Parathyroid adenoma (tissue), 2 donors: ENCODE measurements around the gene MRPS23.

ENCODE experiments used
- H2AFZ ChIP-seq: fragments of 300-600 bp; sonication (generic); one replicate; pipeline ENCODE4 v1.7.0; 2017; ENCODE audit warnings: antibody characterized with exemption, mild to moderate bottlenecking
- H3K27ac ChIP-seq: fragments of 300-600 bp; sonication (generic); one replicate; pipeline ENCODE4 v1.7.0; 2017
- H3K27me3 ChIP-seq: fragments of 300-600 bp; sonication (generic); one replicate; pipeline ENCODE4 v1.7.0; 2017; ENCODE audit warnings: low read length; ENCODE audit not compliant: control insufficient read depth, insufficient read depth
- H3K36me3 ChIP-seq: fragments of 300-600 bp; sonication (generic); one replicate; pipeline ENCODE4 v1.7.0; 2017; ENCODE audit warnings: low read length; ENCODE audit not compliant: control insufficient read depth, insufficient read depth
- H3K4me1 ChIP-seq: fragments of 300-600 bp; sonication (generic); one replicate; pipeline ENCODE4 v1.7.0; 2017; ENCODE audit warnings: control low read depth
- H3K4me2 ChIP-seq: fragments of 300-600 bp; sonication (generic); one replicate; pipeline ENCODE4 v1.7.0; 2017; ENCODE audit warnings: low read length
- H3K4me3 ChIP-seq: fragments of 300-600 bp; sonication (generic); one replicate; pipeline ENCODE4 v1.7.0; 2017; ENCODE audit warnings: low read depth, low read length
- H3K79me2 ChIP-seq: fragments of 300-600 bp; sonication (generic); one replicate; pipeline ENCODE4 v1.7.0; 2017; ENCODE audit warnings: control low read depth
- H3K9ac ChIP-seq: fragments of 300-600 bp; sonication (generic); one replicate; pipeline ENCODE4 v1.7.0; 2017; ENCODE audit warnings: mild to moderate bottlenecking
- H3K9me3 ChIP-seq: fragments of 300-600 bp; sonication (generic); one replicate; pipeline ENCODE4 v1.7.0; 2017; ENCODE audit warnings: low read length; ENCODE audit not compliant: control insufficient read depth
- TF ChIP-seq, protein P1 (sequence below): fragments of 300-600 bp; sonication (generic); IDR thresholded peaks from one replicate; pipeline ENCODE4 v1.7.0; 2017; ENCODE audit warnings: antibody characterized with exemption, mild to moderate bottlenecking
- donor health status: primary hyperparathyroidism.

The MRPS23 gene

DNA sequence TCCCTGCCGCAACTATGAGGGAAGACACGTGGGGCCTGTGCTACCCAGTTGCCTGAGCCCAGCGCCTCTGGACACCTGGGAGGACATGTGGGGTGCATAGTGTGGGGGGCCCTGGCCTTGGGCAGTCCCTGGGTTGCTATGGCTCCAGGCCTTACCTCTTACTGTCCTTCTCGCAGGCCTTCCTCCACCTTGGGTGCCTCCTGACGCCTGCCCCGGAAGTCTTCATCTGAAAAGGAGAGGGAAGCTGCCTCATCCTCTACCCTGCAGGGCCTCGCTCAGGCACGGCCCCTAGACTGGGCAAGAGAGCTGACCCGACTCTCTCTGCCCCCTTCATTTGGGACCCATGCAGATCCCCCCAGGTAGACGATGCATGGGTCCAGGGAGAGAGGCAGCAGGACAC lies 16.5 kb upstream of the MRPS23 start:
- H3K27ac ChIP-seq = no peak overlapping the region
- no peaks in the 10 kb centered on the region for H3K79me2 ChIP-seq
- H3K4me3 ChIP-seq = no peak overlapping the region
- H3K9ac ChIP-seq = no peak overlapping the region
- TF ChIP-seq, protein P1, sequence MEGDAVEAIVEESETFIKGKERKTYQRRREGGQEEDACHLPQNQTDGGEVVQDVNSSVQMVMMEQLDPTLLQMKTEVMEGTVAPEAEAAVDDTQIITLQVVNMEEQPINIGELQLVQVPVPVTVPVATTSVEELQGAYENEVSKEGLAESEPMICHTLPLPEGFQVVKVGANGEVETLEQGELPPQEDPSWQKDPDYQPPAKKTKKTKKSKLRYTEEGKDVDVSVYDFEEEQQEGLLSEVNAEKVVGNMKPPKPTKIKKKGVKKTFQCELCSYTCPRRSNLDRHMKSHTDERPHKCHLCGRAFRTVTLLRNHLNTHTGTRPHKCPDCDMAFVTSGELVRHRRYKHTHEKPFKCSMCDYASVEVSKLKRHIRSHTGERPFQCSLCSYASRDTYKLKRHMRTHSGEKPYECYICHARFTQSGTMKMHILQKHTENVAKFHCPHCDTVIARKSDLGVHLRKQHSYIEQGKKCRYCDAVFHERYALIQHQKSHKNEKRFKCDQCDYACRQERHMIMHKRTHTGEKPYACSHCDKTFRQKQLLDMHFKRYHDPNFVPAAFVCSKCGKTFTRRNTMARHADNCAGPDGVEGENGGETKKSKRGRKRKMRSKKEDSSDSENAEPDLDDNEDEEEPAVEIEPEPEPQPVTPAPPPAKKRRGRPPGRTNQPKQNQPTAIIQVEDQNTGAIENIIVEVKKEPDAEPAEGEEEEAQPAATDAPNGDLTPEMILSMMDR = no peak
- H2AFZ ChIP-seq = no peak overlapping the region
- no peak overlapping the region for H3K4me2 ChIP-seq
- H3K27me3 ChIP-seq = no peaks in the 10 kb centered on the region
- H3K4me1 ChIP-seq = peaks cover 5% of the 10 kb centered on the region
- no peaks in the 10 kb centered on the region for H3K36me3 ChIP-seq
- no peaks in the 10 kb centered on the region for H3K9me3 ChIP-seq

DNA sequence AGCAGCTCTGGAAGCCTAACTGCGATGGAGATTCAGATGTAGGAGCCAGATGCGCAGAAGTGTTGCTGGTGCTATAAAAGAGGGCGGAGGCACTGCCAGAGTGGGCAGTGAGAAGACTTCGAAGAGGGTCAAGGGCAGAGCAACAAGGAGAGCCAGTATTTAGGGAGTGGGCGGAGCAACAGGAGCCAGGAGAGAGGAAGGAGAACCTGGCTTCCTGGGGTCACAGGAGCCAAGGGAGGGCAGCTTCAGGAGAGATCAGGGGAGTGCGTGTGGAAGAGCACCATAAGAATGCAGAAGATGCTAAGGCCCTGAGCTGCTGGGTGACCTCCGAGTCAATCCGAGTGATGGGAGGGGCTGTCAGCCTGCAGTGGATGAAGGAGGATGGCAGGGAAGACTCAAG lies 14.4 kb upstream of the MRPS23 start:
- TF ChIP-seq, protein P1 = no peak
- Histone ChIP-seq H3K27me3 (no peaks in the 10 kb centered on the region), H3K9me3 (no peaks in the 10 kb centered on the region), H2AFZ (no peak overlapping the region), H3K4me2 (no peak overlapping the region), H3K79me2 (no peaks in the 10 kb centered on the region), H3K27ac (no peak overlapping the region), H3K4me1 (peaks cover 9% of the 10 kb centered on the region), H3K9ac (no peak overlapping the region), H3K36me3 (no peaks in the 10 kb centered on the region), H3K4me3 (no peak overlapping the region)

DNA sequence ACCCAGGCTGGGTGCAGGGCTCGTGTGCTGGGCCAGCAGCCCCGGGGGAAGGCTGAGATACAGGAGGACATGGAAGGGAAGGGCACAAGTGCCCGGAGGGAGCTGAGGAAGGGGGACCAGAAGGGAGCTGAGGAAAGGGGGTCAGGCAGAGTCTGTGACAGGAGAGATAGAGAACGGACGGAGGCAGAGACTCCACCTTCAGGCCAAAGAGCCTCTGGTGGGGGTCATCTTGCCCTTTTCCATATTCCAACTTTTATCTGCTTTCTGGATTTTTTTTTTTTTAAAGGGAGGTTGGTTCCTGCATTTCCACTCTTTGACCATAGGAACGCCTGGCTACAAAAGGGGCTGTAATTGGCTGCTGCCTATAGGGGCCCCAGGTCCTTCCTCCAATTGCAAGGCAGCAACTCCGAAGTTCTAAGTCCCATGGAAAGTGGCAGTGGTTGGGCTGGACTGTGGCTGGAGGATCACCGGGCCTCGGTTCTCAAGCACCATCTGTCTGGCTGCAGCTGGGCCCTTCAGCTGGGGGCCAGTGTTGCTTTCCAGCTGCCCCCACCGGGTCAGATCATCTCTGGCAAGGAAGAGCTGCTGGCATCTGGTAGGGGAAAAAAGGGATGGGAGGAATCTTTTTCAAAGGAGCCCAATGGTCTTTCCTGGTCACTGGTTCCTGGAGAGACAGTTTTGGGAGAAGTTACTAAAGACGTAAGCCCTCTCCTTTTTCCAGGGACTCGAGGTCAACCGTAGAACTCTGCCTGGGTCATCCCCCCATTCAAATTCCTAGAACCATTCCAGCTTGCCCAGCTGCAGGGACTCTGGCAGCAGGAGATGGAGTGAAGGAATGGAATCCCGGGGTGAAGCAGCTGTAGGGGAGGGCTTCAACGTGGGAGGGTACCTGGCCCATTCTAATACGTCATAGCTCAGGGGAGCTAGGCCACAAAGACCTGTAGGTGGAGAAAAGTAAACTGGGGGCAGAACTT lies 13.1 kb upstream of the MRPS23 start:
- H3K4me2 ChIP-seq = peak overlapping the region; percentile 74
- H3K27me3 ChIP-seq = no peaks in the 10 kb centered on the region
- H3K9ac ChIP-seq = no peak overlapping the region
- TF ChIP-seq, protein P1 = no peak
- H3K79me2 ChIP-seq = no peaks in the 10 kb centered on the region
- H3K4me3 ChIP-seq = peak overlapping the region; percentile 46
- H3K36me3 ChIP-seq = no peaks in the 10 kb centered on the region
- peaks cover 9% of the 10 kb centered on the region for H3K4me1 ChIP-seq
- H2AFZ ChIP-seq = peak overlapping the region; percentile 76
- no peaks in the 10 kb centered on the region for H3K9me3 ChIP-seq
- H3K27ac ChIP-seq = peak overlapping the region; percentile 43

DNA sequence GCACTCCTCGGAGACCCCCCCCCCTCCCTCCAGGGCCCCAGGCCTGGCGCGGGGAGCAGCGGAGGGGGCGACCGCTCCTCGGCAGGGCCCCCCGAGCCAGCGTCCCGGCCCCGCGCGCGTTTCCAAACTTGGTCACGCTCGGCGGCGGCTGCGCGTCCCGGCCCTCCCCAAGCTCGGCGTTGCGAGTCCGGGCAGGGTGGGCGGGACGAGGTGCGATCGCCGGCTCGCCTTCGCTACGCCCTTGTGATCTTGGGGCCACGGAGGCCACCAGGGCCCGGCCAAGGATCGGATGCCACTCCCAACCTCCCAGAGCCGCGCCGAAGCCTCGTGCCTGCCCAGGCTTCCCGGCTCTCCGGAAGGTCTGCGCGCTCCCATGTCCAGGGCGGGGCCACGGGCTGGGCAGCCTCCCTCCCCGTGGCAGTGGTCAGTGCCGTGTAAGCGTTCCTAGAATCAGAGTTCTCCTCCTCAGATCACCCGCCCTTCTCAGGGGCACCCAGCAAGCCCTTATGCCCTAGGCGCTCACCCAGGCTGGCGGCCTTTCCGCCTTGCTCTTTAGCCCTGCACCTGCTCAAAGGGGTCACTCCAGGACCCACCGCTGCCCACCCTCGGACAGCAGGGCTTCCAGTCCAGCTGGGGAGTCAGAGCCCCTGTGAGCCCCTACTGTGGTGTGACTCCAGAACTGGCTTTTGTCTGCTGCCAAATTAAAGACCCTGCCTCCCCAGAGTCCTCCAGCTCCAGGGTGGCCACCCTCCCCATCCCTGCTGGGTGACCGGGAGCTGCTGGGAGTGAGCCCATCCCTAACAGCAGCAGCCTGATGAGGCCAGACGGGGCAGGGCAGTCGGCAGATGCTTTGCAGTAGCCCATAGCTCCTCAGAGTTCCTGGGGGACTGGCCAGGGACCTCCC lies 12.2 kb upstream of the MRPS23 start:
- H3K36me3 ChIP-seq = no peaks in the 10 kb centered on the region
- H3K4me3 ChIP-seq = peak overlapping the region; percentile 46
- TF ChIP-seq, protein P1 = no peak
- H3K4me2 ChIP-seq = peak overlapping the region; percentile 74
- H3K9me3 ChIP-seq = no peaks in the 10 kb centered on the region
- peak overlapping the region; percentile 43 for H3K27ac ChIP-seq
- no peaks in the 10 kb centered on the region for H3K79me2 ChIP-seq
- H3K27me3 ChIP-seq = no peaks in the 10 kb centered on the region
- H3K4me1 ChIP-seq = peaks cover 9% of the 10 kb centered on the region
- no peak overlapping the region for H3K9ac ChIP-seq
- peak overlapping the region; percentile 76 for H2AFZ ChIP-seq
